Fibroblast of gingiva (primary cell): ENCODE data around the gene ANKRD66.
"Not testable (repeated sequence)": the region's sequence is repeated elsewhere in the genome, so short reads cannot be mapped to it uniquely, and the experiment has no call there.

ENCODE experiments used
- DNase-seq: peaks from one replicate; pipeline ENCODE4 v3.0.0-alpha.2; 2011; ENCODE audit warnings: low read depth

ANKRD66 gene

GRCh38 chr6:46755865-46756264 lies 9.1 kb downstream of the ANKRD66 start:
- no peak for DNase-seq

GRCh38 chr6:46756469-46757213 lies 9.9 kb downstream of the ANKRD66 start:
- DNase-seq = no peak

GRCh38 chr6:46757214-46757596 lies 10.5 kb downstream of the ANKRD66 start:
- DNase-seq = no peak

- no peak for DNase-seq
Measured at GRCh38 chr6:46758960-46759753, 12.4 kb downstream of the ANKRD66 start.

GRCh38 chr6:46760925-46761324 lies 14.2 kb downstream of the ANKRD66 start:
- no peak for DNase-seq

- no peak for DNase-seq
Measured at GRCh38 chr6:46763466-46763865, 16.7 kb downstream of the ANKRD66 start.

- not testable (repeated sequence) for DNase-seq
Measured at GRCh38 chr6:46764280-46764679, 17.5 kb downstream of the ANKRD66 start.

GRCh38 chr6:46764961-46765360 lies 18.2 kb downstream of the ANKRD66 start:
- no peak for DNase-seq

GRCh38 chr6:46772016-46772415 lies 25.3 kb downstream of the ANKRD66 start:
- DNase-seq = no peak

GRCh38 chr6:46772762-46773161 lies 26.0 kb downstream of the ANKRD66 start:
- DNase-seq = no peak

GRCh38 chr6:46773201-46773855 lies 26.6 kb downstream of the ANKRD66 start:
- no peak for DNase-seq

- not testable (repeated sequence) for DNase-seq
Measured at GRCh38 chr6:46774736-46775135, 28.0 kb downstream of the ANKRD66 start.

GRCh38 chr6:46776070-46776712 lies 29.5 kb downstream of the ANKRD66 start:
- no peak for DNase-seq

GRCh38 chr6:46777476-46778346 lies 31.0 kb downstream of the ANKRD66 start:
- no peak for DNase-seq

- DNase-seq = peak; percentile 57
Measured at GRCh38 chr6:46781478-46782378, 35.0 kb downstream of the ANKRD66 start.

- no peak for DNase-seq
Measured at GRCh38 chr6:46784535-46784934, 37.8 kb downstream of the ANKRD66 start.

- no peak for DNase-seq
Measured at GRCh38 chr6:46787871-46788540, 41.3 kb downstream of the ANKRD66 start.

- DNase-seq = no peak
Measured at GRCh38 chr6:46788791-46789190, 42.1 kb downstream of the ANKRD66 start.

- DNase-seq = no peak
Measured at GRCh38 chr6:46789434-46790354, 43.0 kb downstream of the ANKRD66 start.
